ENCODE data around the gene ZACN. TPM values are rescaled to one million over a fixed set of nuclear protein-coding genes. Genes with fewer than 3 reads are reported as not detected.

Gene ZACN
- total and polyA plus RNA-seq, 2 donors (not counting 3 experiments of a cell fraction or from before 2014, with no cell fraction given): 0.18 TPM; not detected in 1

DNA sequence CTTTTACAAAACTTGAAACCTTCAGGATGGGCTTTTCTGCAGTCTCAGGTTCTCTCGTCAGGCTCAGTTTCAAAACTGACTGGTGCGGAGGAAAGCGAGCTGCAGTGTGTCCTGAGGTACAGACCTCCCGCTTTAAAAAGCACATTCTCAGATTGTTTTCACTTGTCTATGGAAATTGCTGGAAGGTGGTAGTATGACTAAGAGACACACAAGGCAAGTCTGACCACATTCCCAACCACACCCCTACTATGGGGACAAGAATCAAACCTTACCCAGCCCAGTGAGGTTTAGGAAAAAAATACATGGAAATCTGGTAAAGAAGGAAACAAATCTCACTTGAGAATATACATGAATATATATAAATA lies 24.9 kb upstream of the ZACN start:
- no peak for TF ChIP-seq POLR2A (IDR thresholded peaks at IDR 0.05; ENCODE audit: low read depth, low read length)
- no peak for TF ChIP-seq MYC (IDR thresholded peaks at IDR 0.05; ENCODE audit: low read depth, low read length)
- TF ChIP-seq JUN (IDR thresholded peaks at IDR 0.05; ENCODE audit: borderline replicate concordance, insufficient read depth, insufficient read length, low read depth): no peak
- no peak for TF ChIP-seq FOS (IDR thresholded peaks at IDR 0.05; ENCODE audit: borderline replicate concordance, insufficient read depth, low read length)
- TF ChIP-seq, protein P1, sequence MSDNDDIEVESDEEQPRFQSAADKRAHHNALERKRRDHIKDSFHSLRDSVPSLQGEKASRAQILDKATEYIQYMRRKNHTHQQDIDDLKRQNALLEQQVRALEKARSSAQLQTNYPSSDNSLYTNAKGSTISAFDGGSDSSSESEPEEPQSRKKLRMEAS (IDR thresholded peaks at IDR 0.05; ENCODE audit: insufficient read depth, insufficient read length): no peak
- FAIRE-seq: no peak
- Histone ChIP-seq H3K9ac (replicated peaks; ENCODE audit: extremely low read depth, insufficient read depth, low read length) (no peak overlapping the region), H3K27me3 (ENCODE audit: control insufficient read depth in 2 of 2, insufficient read depth in 2 of 2, low read length in 2 of 2) (no peaks in the 10 kb centered on the region), H2AFZ (ENCODE audit: low read depth, low read length) (no peak overlapping the region), H3K27ac (ENCODE audit: insufficient read depth, low read depth, low read length) (peak overlapping the region; percentile 25), H4K20me1 (replicated peaks; ENCODE audit: control insufficient read depth, extremely low read depth, insufficient read depth, low read length) (no peaks in the 10 kb centered on the region), H3K9me1 (replicated peaks; ENCODE audit: control insufficient read depth, extremely low read depth, insufficient read depth, low read length) (no peaks in the 10 kb centered on the region), H3K79me2 (ENCODE audit: control insufficient read depth, insufficient read depth, low read length) (peaks cover 20% of the 10 kb centered on the region), H3K4me3 (replicated peaks in 1 of 3; ENCODE audit: insufficient read depth in 1 of 3, low read depth in 1 of 3, low read length in 3 of 3) (no peak overlapping the region), H3K36me3 (ENCODE audit: control insufficient read depth in 2 of 2, extremely low read depth in 1 of 2, insufficient read depth in 2 of 2, low read length in 2 of 2) (peaks cover 13 to 24% of the 10 kb centered on the region in 2 experiments), H3K4me1 (ENCODE audit: control insufficient read depth, extremely low read depth, insufficient read depth, low read length) (peaks cover 18% of the 10 kb centered on the region), H3K9me3 (replicated peaks; ENCODE audit: control insufficient read depth, insufficient read depth, low read length) (no peaks in the 10 kb centered on the region), H3K4me2 (ENCODE audit: insufficient read depth, low read length) (peak overlapping the region; percentile 75)
- DNase-seq (ENCODE audit: low read depth, low spot score): no peak
- dilution Hi-C loops (cut with MboI; ENCODE audit: extremely low pct_ligation_motif_present, low sequenced_read_pairs): no loop called here
- ChIA-PET POLR2A (no interaction called here), CTCF (interaction anchor here (1.9 to 2.0 kb wide), 2 partner anchors 21 to 40 kb away, joined by 8 to 13 read pairs; no protein-coding TSS in a partner anchor)
- intact Hi-C loops (cut with micrococcal nuclease): no loop called here
- no TSS peak for BruUV-seq (replicated peaks)

DNA sequence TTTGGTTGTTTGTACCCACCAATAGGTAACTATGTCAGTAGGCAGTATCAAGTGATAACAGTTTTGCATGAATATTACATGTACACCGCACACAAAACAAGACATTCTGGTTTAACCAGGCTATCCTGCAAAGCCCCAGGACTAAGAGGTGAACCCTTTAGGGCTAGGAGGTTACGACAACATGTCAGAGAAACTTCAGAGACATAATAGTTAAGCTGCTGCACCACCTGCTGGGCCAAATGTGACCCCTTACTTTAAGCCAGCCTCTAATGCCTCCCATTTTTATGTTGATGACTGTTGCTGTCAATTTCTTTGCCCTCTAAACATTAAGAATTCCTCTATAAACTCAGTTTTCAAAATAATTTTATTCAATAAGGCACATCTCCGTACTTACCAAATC lies 22.1 kb upstream of the ZACN start:
- BruUV-seq (replicated peaks): no TSS peak
- Histone ChIP-seq H3K4me2 (ENCODE audit: insufficient read depth, low read length) (no peak overlapping the region), H3K4me1 (ENCODE audit: control insufficient read depth, extremely low read depth, insufficient read depth, low read length) (peaks cover 18% of the 10 kb centered on the region), H3K36me3 (ENCODE audit: control insufficient read depth in 2 of 2, extremely low read depth in 1 of 2, insufficient read depth in 2 of 2, low read length in 2 of 2) (peaks cover 21 to 23% of the 10 kb centered on the region in 2 experiments), H2AFZ (ENCODE audit: low read depth, low read length) (no peak overlapping the region), H3K79me2 (ENCODE audit: control insufficient read depth, insufficient read depth, low read length) (peaks cover 10% of the 10 kb centered on the region), H3K9me3 (replicated peaks; ENCODE audit: control insufficient read depth, insufficient read depth, low read length) (no peaks in the 10 kb centered on the region), H3K4me3 (replicated peaks in 1 of 3; ENCODE audit: insufficient read depth in 1 of 3, low read depth in 1 of 3, low read length in 3 of 3) (no peak overlapping the region), H3K27ac (ENCODE audit: insufficient read depth, low read depth, low read length) (no peak overlapping the region), H4K20me1 (replicated peaks; ENCODE audit: control insufficient read depth, extremely low read depth, insufficient read depth, low read length) (no peaks in the 10 kb centered on the region), H3K9me1 (replicated peaks; ENCODE audit: control insufficient read depth, extremely low read depth, insufficient read depth, low read length) (no peaks in the 10 kb centered on the region), H3K9ac (replicated peaks; ENCODE audit: extremely low read depth, insufficient read depth, low read length) (no peak overlapping the region), H3K27me3 (ENCODE audit: control insufficient read depth in 2 of 2, insufficient read depth in 2 of 2, low read length in 2 of 2) (no peaks in the 10 kb centered on the region)
- POLR2A ChIA-PET: no interaction called here
- intact Hi-C loops (cut with micrococcal nuclease): no loop called here
- DNase-seq (ENCODE audit: low read depth, low spot score) (no peak), FAIRE-seq (no peak)
- CTCF ChIA-PET: interaction anchor here (2.7 kb wide), 1 partner anchor 43 kb away, joined by 14 read pairs; no protein-coding TSS in a partner anchor
- TF ChIP-seq, protein P1 (IDR thresholded peaks at IDR 0.05; ENCODE audit: insufficient read depth, insufficient read length): no peak
- no peak for TF ChIP-seq GATA2 (IDR thresholded peaks at IDR 0.05; ENCODE audit: insufficient read depth, insufficient read length, low read depth, low read length)
- TF ChIP-seq, protein P2, sequence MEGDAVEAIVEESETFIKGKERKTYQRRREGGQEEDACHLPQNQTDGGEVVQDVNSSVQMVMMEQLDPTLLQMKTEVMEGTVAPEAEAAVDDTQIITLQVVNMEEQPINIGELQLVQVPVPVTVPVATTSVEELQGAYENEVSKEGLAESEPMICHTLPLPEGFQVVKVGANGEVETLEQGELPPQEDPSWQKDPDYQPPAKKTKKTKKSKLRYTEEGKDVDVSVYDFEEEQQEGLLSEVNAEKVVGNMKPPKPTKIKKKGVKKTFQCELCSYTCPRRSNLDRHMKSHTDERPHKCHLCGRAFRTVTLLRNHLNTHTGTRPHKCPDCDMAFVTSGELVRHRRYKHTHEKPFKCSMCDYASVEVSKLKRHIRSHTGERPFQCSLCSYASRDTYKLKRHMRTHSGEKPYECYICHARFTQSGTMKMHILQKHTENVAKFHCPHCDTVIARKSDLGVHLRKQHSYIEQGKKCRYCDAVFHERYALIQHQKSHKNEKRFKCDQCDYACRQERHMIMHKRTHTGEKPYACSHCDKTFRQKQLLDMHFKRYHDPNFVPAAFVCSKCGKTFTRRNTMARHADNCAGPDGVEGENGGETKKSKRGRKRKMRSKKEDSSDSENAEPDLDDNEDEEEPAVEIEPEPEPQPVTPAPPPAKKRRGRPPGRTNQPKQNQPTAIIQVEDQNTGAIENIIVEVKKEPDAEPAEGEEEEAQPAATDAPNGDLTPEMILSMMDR (IDR thresholded peaks at IDR 0.05; ENCODE audit: extremely low read depth in 1 of 2, insufficient read depth in 1 of 2, low read depth in 1 of 2, low read length in 2 of 2): no peak
- no peak for TF ChIP-seq POLR2AphosphoS5 (IDR thresholded peaks at IDR 0.05; ENCODE audit: insufficient read depth, low read depth, low read length)
- no peak for TF ChIP-seq FOS (IDR thresholded peaks at IDR 0.05; ENCODE audit: borderline replicate concordance, insufficient read depth, low read length)
- no peak for TF ChIP-seq POLR2A (IDR thresholded peaks at IDR 0.05; ENCODE audit: low read depth, low read length)
- TF ChIP-seq JUN (IDR thresholded peaks at IDR 0.05; ENCODE audit: borderline replicate concordance, insufficient read depth, insufficient read length, low read depth): no peak
- no peak for TF ChIP-seq EZH2 (IDR thresholded peaks at IDR 0.05; ENCODE audit: borderline replicate concordance, low read depth, low read length, severe bottlenecking)
- TF ChIP-seq MYC (IDR thresholded peaks at IDR 0.05; ENCODE audit: low read depth, low read length): no peak
- dilution Hi-C loops (cut with MboI; ENCODE audit: extremely low pct_ligation_motif_present, low sequenced_read_pairs): no loop called here

Data from endothelial cell of umbilical vein (primary cell).